GM23248 (cell line): ENCODE data around the gene SMPDL3A. TPM values are rescaled to one million over a fixed set of nuclear protein-coding genes. Genes with fewer than 3 reads are reported as not detected.

Source experiments
- DNase-seq: peaks from one replicate; pipeline ENCODE4 v3.0.0-alpha.2; 2015
- H2AFZ ChIP-seq: fragments of 200-600 bp; sonication (generic); 2 replicates; pipeline ENCODE4 v1.6.1; 2016; ENCODE audit warnings: antibody characterized with exemption
- H3F3A ChIP-seq: fragments of 200-600 bp; sonication (generic); 2 replicates; pipeline ENCODE4 v1.6.1; 2016; ENCODE audit warnings: mild to moderate bottlenecking, antibody characterized with exemption, mixed run types; ENCODE audit not compliant: insufficient read depth
- H3K27ac ChIP-seq: fragments of 200-600 bp; sonication (generic); 2 replicates; pipeline ENCODE4 v1.5.1; 2016; ENCODE audit warnings: mild to moderate bottlenecking
- H3K27me3 ChIP-seq: fragments of 200-600 bp; sonication (generic); replicated peaks from 2 replicates; pipeline ENCODE4 v1.6.1; 2016; ENCODE audit warnings: mild to moderate bottlenecking; ENCODE audit not compliant: insufficient read depth
- H3K36me3 ChIP-seq: fragments of 200-600 bp; sonication (generic); 2 replicates; pipeline ENCODE4 v1.6.1; 2016; ENCODE audit warnings: low read depth, mild to moderate bottlenecking
- H3K4me1 ChIP-seq: fragments of 200-600 bp; sonication (generic); 2 replicates; pipeline ENCODE4 v1.6.1; 2016; ENCODE audit warnings: mild to moderate bottlenecking; ENCODE audit not compliant: insufficient read depth
- H3K4me2 ChIP-seq: fragments of 200-600 bp; sonication (generic); one replicate; pipeline ENCODE4 v1.6.1; 2016; ENCODE audit warnings: mild to moderate bottlenecking; ENCODE audit not compliant: unreplicated experiment
- H3K4me3 ChIP-seq: fragments of 200-600 bp; sonication (generic); 2 replicates; pipeline ENCODE4 v1.5.1; 2016; ENCODE audit warnings: mild to moderate bottlenecking
- H3K79me2 ChIP-seq: fragments of 200-600 bp; sonication (generic); 2 replicates; pipeline ENCODE4 v1.6.1; 2016; ENCODE audit warnings: mild to moderate bottlenecking; ENCODE audit not compliant: insufficient read depth
- H3K9ac ChIP-seq: fragments of 200-600 bp; sonication (generic); 2 replicates; pipeline ENCODE4 v1.6.1; 2016; ENCODE audit warnings: mild to moderate bottlenecking
- H3K9me2 ChIP-seq: fragments of 200-600 bp; sonication (generic); 2 replicates; pipeline ENCODE4 v1.6.1; 2016; ENCODE audit warnings: mixed run types, mild to moderate bottlenecking, moderate library complexity; ENCODE audit not compliant: insufficient read depth
- H3K9me3 ChIP-seq: fragments of 200-600 bp; sonication (generic); one replicate; pipeline ENCODE4 v1.6.1; 2017; ENCODE audit warnings: low read depth
- H4K20me1 ChIP-seq: fragments of 200-600 bp; sonication (generic); 2 replicates; pipeline ENCODE4 v1.6.0; 2016; ENCODE audit not compliant: insufficient read depth
- EZH2 ChIP-seq: fragments of 200-600 bp; sonication (generic); IDR thresholded peaks from 2 replicates; pipeline ENCODE4 v1.6.1; 2018; ENCODE audit warnings: antibody characterized with exemption, mild to moderate bottlenecking; ENCODE audit not compliant: insufficient read depth, poor library complexity, severe bottlenecking
- EZH2phosphoT487 ChIP-seq: fragments of 200-600 bp; sonication (generic); IDR thresholded peaks from 2 replicates; pipeline ENCODE4 v1.6.1; 2018; ENCODE audit warnings: antibody characterized with exemption, moderate library complexity, mild to moderate bottlenecking, low read depth; ENCODE audit not compliant: insufficient read depth
- WGBS, 2 experiments: methylation state at CpG; one replicate each; pipeline ENCODE4 v1.1.6; 2015 to 2017; ENCODE audit warnings: low lambda C conversion rate in 2 of 2, low coverage in 1 of 2; ENCODE audit errors: missing lambda C conversion rate in 2 of 2; 5-methylcytosine and 5-hydroxymethylcytosine counted together
- in situ Hi-C: fragments of 300-500 bp; cut with MboI; formaldehyde crosslinking; loops from 2 replicates; pipeline ENCODE4 v1.15.0; 2020
- polyA plus RNA-seq: library from polyadenylated mRNA; unstranded; fragments of >200 nt; fragmentation: Nextera tagmentation; extraction: Ambion mirVana; gene quantifications from 2 replicates; pipeline ENCODE4 v1.2.1, GENCODE V29; 2016
- total RNA-seq: library from RNA; depleted of rRNA; stranded (reverse); fragments of >200 nt; shearing (Covaris generic); gene quantifications from 2 replicates; pipeline ENCODE4 v1.2.3, GENCODE V29; 2014

Gene SMPDL3A
- total and polyA plus RNA-seq, 2 experiments from 2014 or later: 10.8 to 15.4 TPM

GRCh38 chr6:122754191-122754731, 34.8 kb upstream of the SMPDL3A start:
- TF ChIP-seq EZH2phosphoT487 (no peak), EZH2 (no peak)
- H3K27ac ChIP-seq: no peak overlapping the region
- no peak overlapping the region for H3K4me2 ChIP-seq
- H2AFZ ChIP-seq: no peak overlapping the region
- H3K9me2 ChIP-seq: no peaks in the 10 kb centered on the region
- H3K79me2 ChIP-seq: no peaks in the 10 kb centered on the region
- H3K4me1 ChIP-seq: no peaks in the 10 kb centered on the region
- no peaks in the 10 kb centered on the region for H3F3A ChIP-seq
- H4K20me1 ChIP-seq: no peaks in the 10 kb centered on the region
- in situ Hi-C loops: no loop called here
- 50 to 61% methylated on average over 5 of the region's 5 CpGs for WGBS, 2 experiments
- no peak overlapping the region for H3K9ac ChIP-seq
- H3K4me3 ChIP-seq: no peak overlapping the region
- no peaks in the 10 kb centered on the region for H3K36me3 ChIP-seq
- no peaks in the 10 kb centered on the region for H3K9me3 ChIP-seq
- DNase-seq: no peak
- no peaks in the 10 kb centered on the region; the same call in 1 of the 2 replicates for H3K27me3 ChIP-seq

GRCh38 chr6:122755901-122756300, 33.2 kb upstream of the SMPDL3A start:
- Histone ChIP-seq H3K9me2 (no peaks in the 10 kb centered on the region), H3F3A (no peaks in the 10 kb centered on the region), H3K4me3 (no peak overlapping the region), H3K79me2 (no peaks in the 10 kb centered on the region), H3K4me2 (no peak overlapping the region), H3K9ac (no peak overlapping the region), H3K36me3 (no peaks in the 10 kb centered on the region), H3K9me3 (no peaks in the 10 kb centered on the region), H4K20me1 (no peaks in the 10 kb centered on the region), H3K4me1 (no peaks in the 10 kb centered on the region), H3K27ac (no peak overlapping the region), H2AFZ (no peak overlapping the region), H3K27me3 (no peaks in the 10 kb centered on the region; the same call in 1 of the 2 replicates)
- in situ Hi-C loops: no loop called here
- TF ChIP-seq EZH2: no peak
- TF ChIP-seq EZH2phosphoT487: no peak
- DNase-seq: no peak
- 56% methylated on average over 9 of the region's 9 CpGs for WGBS, 2 experiments

DNA sequence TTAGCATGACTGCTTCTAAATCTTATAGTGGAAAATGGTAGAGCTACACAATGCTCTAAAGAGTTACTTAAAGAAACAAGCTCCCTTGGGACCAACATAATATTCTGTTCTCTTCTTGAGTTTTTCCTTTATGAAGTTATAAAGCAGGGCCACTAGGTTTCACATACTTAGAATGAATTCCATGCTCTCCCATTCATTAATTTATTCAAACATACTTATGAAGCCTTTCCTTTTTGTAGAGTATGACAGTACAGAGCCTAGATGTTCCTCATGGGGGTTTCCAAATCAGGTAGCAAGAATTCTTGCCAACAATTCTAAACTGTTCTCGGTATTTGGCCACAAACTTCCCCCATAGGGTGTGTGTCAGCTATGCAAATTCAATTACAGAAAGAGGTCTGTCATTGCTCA, 30.1 kb upstream of the SMPDL3A start:
- Histone ChIP-seq H3K4me3 (no peak overlapping the region), H3K27me3 (no peaks in the 10 kb centered on the region), H2AFZ (no peak overlapping the region), H3K9me2 (no peaks in the 10 kb centered on the region), H4K20me1 (no peaks in the 10 kb centered on the region), H3K4me2 (no peak overlapping the region), H3K79me2 (no peaks in the 10 kb centered on the region), H3K36me3 (no peaks in the 10 kb centered on the region), H3K9ac (no peak overlapping the region), H3K27ac (no peak overlapping the region), H3K4me1 (no peaks in the 10 kb centered on the region), H3K9me3 (no peaks in the 10 kb centered on the region), H3F3A (no peaks in the 10 kb centered on the region)
- DNase-seq: no peak
- in situ Hi-C loops: no loop called here
- WGBS, 2 experiments: 52% methylated on average over 1 of the region's 1 CpG
- TF ChIP-seq EZH2 (no peak), EZH2phosphoT487 (no peak)

DNA sequence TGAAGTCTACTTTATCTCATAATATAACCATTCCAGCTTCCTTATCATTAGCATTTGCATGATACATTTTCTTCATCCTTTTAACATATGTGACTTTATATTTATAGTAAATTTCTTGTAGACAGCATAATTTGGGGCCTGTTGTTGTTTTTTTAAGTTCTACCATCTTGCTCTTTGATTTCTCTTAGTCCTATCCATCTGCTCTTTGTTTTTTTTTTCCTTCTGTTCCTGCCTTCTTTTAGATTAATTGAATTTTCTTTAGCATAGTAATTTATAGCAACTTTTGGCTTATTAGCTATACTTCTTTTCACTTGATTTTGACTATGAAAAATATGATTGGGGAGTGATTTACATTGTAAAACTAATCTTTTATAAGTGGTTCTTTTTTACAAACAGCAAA, 28.7 kb upstream of the SMPDL3A start:
- no peak overlapping the region for H3K4me3 ChIP-seq

GRCh38 chr6:122766256-122766655, 22.8 kb upstream of the SMPDL3A start:
- DNase-seq: no peak
- no peaks in the 10 kb centered on the region for H3K9me2 ChIP-seq
- no peak overlapping the region for H3K9ac ChIP-seq
- TF ChIP-seq EZH2phosphoT487 (no peak), EZH2 (no peak)
- no peaks in the 10 kb centered on the region for H3K79me2 ChIP-seq
- no peaks in the 10 kb centered on the region for H3K4me1 ChIP-seq
- H2AFZ ChIP-seq: no peak overlapping the region
- no peaks in the 10 kb centered on the region for H3K36me3 ChIP-seq
- H3K4me2 ChIP-seq: no peak overlapping the region
- H3K4me3 ChIP-seq: no peak overlapping the region
- H4K20me1 ChIP-seq: no peaks in the 10 kb centered on the region
- H3K9me3 ChIP-seq: no peaks in the 10 kb centered on the region
- H3F3A ChIP-seq: no peaks in the 10 kb centered on the region
- in situ Hi-C loops: no loop called here
- no peak overlapping the region for H3K27ac ChIP-seq
- no peaks in the 10 kb centered on the region for H3K27me3 ChIP-seq

More for the DNA sequence above, 28.7 kb upstream of the SMPDL3A start:
- H3K79me2 ChIP-seq: no peaks in the 10 kb centered on the region
- H3K9me3 ChIP-seq: no peaks in the 10 kb centered on the region
- DNase-seq: no peak
- no peak overlapping the region for H2AFZ ChIP-seq
- H3K9me2 ChIP-seq: no peaks in the 10 kb centered on the region
- no peak for TF ChIP-seq EZH2phosphoT487
- TF ChIP-seq EZH2: no peak
- H3K4me2 ChIP-seq: no peak overlapping the region
- no peaks in the 10 kb centered on the region for H3K36me3 ChIP-seq
- H3K27ac ChIP-seq: no peak overlapping the region
- H3K27me3 ChIP-seq: no peaks in the 10 kb centered on the region
- in situ Hi-C loops: no loop called here
- H3K9ac ChIP-seq: no peak overlapping the region
- H4K20me1 ChIP-seq: no peaks in the 10 kb centered on the region
- H3F3A ChIP-seq: no peaks in the 10 kb centered on the region
- no peaks in the 10 kb centered on the region for H3K4me1 ChIP-seq
